Osteoblast (primary cell): Measurements from ENCODE around the gene MBTD1. TPM values are rescaled to one million over a fixed set of nuclear protein-coding genes. Genes with fewer than 3 reads are reported as not detected.

Experiments
- DNase-seq: peaks from one replicate; pipeline ENCODE4 v3.0.0; 2011; ENCODE audit warnings: low spot score, mixed read lengths; ENCODE audit not compliant: insufficient read length; ENCODE audit errors: missing footprints
- H2AFZ ChIP-seq: 2 replicates; pipeline ENCODE4 v1.6.0; 2011; ENCODE audit warnings: mild to moderate bottlenecking, low read length
- H3K27ac ChIP-seq: 2 replicates; pipeline ENCODE4 v1.5.1; 2011; ENCODE audit warnings: mild to moderate bottlenecking, low read depth, low read length, moderate library complexity
- H3K27me3 ChIP-seq: 2 replicates; pipeline ENCODE4 v1.6.0; 2012; ENCODE audit warnings: mild to moderate bottlenecking, control low read depth, inconsistent platforms, low read length, moderate library complexity; ENCODE audit not compliant: insufficient read depth
- H3K36me3 ChIP-seq: 2 replicates; pipeline ENCODE4 v1.5.1; 2011; ENCODE audit warnings: mild to moderate bottlenecking, low read length, control low read depth, moderate library complexity; ENCODE audit not compliant: insufficient read depth
- H3K4me1 ChIP-seq: 2 replicates; pipeline ENCODE4 v1.5.1; 2011; ENCODE audit warnings: mild to moderate bottlenecking, low read length, control low read depth, moderate library complexity; ENCODE audit not compliant: insufficient read depth
- H3K4me2 ChIP-seq: 2 replicates; pipeline ENCODE4 v1.6.0; 2011; ENCODE audit warnings: mild to moderate bottlenecking, low read length; ENCODE audit not compliant: insufficient read depth
- H3K4me3 ChIP-seq: fragments of 200-600 bp; sonication (generic); 3 replicates; pipeline ENCODE4 v1.5.1; 2012; ENCODE audit warnings: mild to moderate bottlenecking, low read length, inconsistent platforms; ENCODE audit not compliant: insufficient read depth
- H3K79me2 ChIP-seq: 2 replicates; pipeline ENCODE4 v1.6.0; 2012; ENCODE audit warnings: mild to moderate bottlenecking, low read length, control low read depth, inconsistent platforms; ENCODE audit not compliant: insufficient read depth
- H3K9me3 ChIP-seq: 2 replicates; pipeline ENCODE4 v1.5.1; 2011; ENCODE audit warnings: low read depth, low read length, control low read depth
- H4K20me1 ChIP-seq: 2 replicates; pipeline ENCODE4 v1.6.0; 2012; ENCODE audit warnings: mild to moderate bottlenecking, low read length, control low read depth; ENCODE audit not compliant: insufficient read depth
- total RNA-seq: library from RNA; depleted of rRNA; stranded (reverse); fragments of >200 nt; gene quantifications from 2 replicates; pipeline ENCODE4 v1.2.3, GENCODE V29; 2012
- TF ChIP-seq, protein P1 (sequence below): IDR thresholded peaks from 2 replicates; pipeline ENCODE4 v1.5.1; 2011; ENCODE audit warnings: mild to moderate bottlenecking, low read depth, low read length, moderate library complexity; ENCODE audit errors: extremely low read depth

MBTD1 gene
- total RNA-seq, 1 donor = 16.3 TPM

DNA sequence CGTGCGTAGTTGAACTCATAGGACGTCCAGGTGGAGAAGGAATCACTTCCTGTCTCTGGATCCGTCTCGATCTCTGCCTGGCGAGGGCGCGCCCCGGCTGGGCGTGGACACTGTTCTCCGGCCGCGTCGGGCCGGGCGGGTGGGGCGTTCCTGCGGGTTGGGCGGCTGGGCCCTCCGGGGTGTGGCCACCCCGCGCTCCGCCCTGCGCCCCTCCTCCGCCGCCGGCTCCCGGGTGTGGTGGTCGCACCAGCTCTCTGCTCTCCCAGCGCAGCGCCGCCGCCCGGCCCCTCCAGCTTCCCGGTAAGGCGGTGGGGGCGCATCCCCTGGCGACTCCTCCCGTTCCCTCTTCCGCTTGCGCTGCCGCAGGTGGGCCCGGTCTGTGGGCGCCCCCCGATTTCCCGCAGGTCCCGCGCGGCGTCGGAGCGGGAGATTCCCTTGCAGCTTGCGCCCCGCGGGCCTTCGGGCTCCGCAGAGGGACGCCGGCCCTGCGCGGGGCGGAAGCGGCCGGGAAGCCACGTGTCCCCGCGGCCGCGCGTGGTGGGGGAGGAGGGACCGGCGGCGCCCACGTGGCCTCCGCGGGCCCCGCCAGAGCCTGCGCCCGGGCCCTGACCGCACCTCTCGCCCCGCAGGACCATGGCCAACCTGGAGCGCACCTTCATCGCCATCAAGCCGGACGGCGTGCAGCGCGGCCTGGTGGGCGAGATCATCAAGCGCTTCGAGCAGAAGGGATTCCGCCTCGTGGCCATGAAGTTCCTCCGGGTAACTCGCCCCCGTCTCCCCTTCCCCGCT, 93.5 kb downstream of the MBTD1 start, which contains the start of gene NME2:
TSS of gene NME2 (plus strand) at position 214 of the 789 bp plus-strand sequence. CDS start at position 634, 420 bp downstream.
- H3K79me2 ChIP-seq = peaks cover 35% of the 10 kb centered on the region
- peaks cover 7% of the 10 kb centered on the region for H4K20me1 ChIP-seq
- H3K4me1 ChIP-seq = peaks cover 12% of the 10 kb centered on the region
- H3K36me3 ChIP-seq = peaks cover 56% of the 10 kb centered on the region
- H3K9me3 ChIP-seq = no peaks in the 10 kb centered on the region
- peak within 1 kb of the TSS; percentile 84 for H3K4me2 ChIP-seq
- H3K27ac ChIP-seq = peak within 1 kb of the TSS; percentile 84
- H3K4me3 ChIP-seq = peak within 1 kb of the TSS; percentile 94
- DNase-seq = peak; percentile 99
- H2AFZ ChIP-seq = peak within 1 kb of the TSS; percentile 83
- TF ChIP-seq, protein P1, sequence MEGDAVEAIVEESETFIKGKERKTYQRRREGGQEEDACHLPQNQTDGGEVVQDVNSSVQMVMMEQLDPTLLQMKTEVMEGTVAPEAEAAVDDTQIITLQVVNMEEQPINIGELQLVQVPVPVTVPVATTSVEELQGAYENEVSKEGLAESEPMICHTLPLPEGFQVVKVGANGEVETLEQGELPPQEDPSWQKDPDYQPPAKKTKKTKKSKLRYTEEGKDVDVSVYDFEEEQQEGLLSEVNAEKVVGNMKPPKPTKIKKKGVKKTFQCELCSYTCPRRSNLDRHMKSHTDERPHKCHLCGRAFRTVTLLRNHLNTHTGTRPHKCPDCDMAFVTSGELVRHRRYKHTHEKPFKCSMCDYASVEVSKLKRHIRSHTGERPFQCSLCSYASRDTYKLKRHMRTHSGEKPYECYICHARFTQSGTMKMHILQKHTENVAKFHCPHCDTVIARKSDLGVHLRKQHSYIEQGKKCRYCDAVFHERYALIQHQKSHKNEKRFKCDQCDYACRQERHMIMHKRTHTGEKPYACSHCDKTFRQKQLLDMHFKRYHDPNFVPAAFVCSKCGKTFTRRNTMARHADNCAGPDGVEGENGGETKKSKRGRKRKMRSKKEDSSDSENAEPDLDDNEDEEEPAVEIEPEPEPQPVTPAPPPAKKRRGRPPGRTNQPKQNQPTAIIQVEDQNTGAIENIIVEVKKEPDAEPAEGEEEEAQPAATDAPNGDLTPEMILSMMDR = no peak
- H3K27me3 ChIP-seq = no peaks in the 10 kb centered on the region

DNA sequence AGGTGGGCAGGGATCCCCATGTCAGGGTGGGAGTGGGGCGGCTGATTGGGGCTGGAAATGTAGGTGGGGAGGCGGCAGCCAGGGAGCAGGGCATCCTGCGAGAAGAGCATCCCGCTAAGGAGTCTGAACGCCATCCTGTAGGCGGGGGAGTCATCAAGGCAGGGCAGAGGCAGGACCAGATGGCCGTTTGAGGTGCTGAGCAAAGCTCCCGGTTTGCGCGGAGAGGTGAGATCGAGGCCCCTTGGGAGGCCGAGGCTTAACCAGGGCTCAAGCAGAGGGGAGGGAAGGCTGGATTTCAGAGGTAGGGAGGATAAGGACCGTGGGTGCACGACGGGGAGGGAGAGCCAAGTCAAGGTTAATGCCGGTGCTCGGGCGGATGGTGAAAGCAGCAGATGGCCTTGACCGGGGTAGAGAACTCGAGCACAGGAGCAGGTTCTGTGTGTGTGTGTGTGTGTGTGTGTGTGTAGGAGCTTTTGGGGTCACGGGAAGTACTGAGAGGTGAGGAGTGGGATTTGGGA, 94.1 kb downstream of the MBTD1 start:
- TF ChIP-seq, protein P1 = no peak
- peaks cover 35% of the 10 kb centered on the region for H3K79me2 ChIP-seq
- peak overlapping the region; percentile 83 for H2AFZ ChIP-seq
- H3K4me3 ChIP-seq = peak overlapping the region; percentile 94
- peaks cover 12% of the 10 kb centered on the region for H3K4me1 ChIP-seq
- H3K9me3 ChIP-seq = no peaks in the 10 kb centered on the region
- peaks cover 6% of the 10 kb centered on the region for H4K20me1 ChIP-seq
- H3K27ac ChIP-seq = peak overlapping the region; percentile 84
- peak; percentile 90 for DNase-seq
- peaks cover 56% of the 10 kb centered on the region for H3K36me3 ChIP-seq
- H3K27me3 ChIP-seq = no peaks in the 10 kb centered on the region
- peak overlapping the region; percentile 84 for H3K4me2 ChIP-seq

- peak overlapping the region; percentile 94 for H3K4me3 ChIP-seq
- TF ChIP-seq, protein P1 = no peak
- H3K79me2 ChIP-seq = peaks cover 37% of the 10 kb centered on the region
- H3K4me2 ChIP-seq = peak overlapping the region; percentile 84
- peak; percentile 34 for DNase-seq
- H2AFZ ChIP-seq = peak overlapping the region; percentile 83
- H4K20me1 ChIP-seq = peaks cover 6% of the 10 kb centered on the region
- H3K27me3 ChIP-seq = no peaks in the 10 kb centered on the region
- H3K36me3 ChIP-seq = peaks cover 54% of the 10 kb centered on the region
- H3K4me1 ChIP-seq = peaks cover 12% of the 10 kb centered on the region
- H3K9me3 ChIP-seq = no peaks in the 10 kb centered on the region
- H3K27ac ChIP-seq = no peak overlapping the region
Measured at GRCh38 chr17:51164911-51165679, 94.8 kb downstream of the MBTD1 start.
